Stimulated activated CD4-positive, alpha-beta T cell treated with anti-CD3 and anti-CD28 coated beads, Interleukin-4, amount 100 ng/mL, for 4 hours (primary cell): Measurements from ENCODE around the gene FCGR1A.
A peak's percentile ranks its signal among the peaks of the same experiment; 100 is the strongest.
"Not testable (repeated sequence)": the region's sequence is repeated elsewhere in the genome, so short reads cannot be mapped to it uniquely, and the experiment has no call there.

Source experiments
- DNase-seq, 2 experiments: peaks; one replicate each; pipeline ENCODE4 v3.0.0-alpha.2; 2020

Gene FCGR1A

GRCh38 chr1:149782600-149782999 is at the start of gene FCGR1A:
TSS of gene FCGR1A (plus strand) at chr1:149782694. CDS start at chr1:149782744, 50 bp downstream.
- DNase-seq: not testable (repeated sequence)

GRCh38 chr1:149732781-149733180 is 49.7 kb upstream of the FCGR1A start:
- not testable (repeated sequence) for DNase-seq

GRCh38 chr1:149734692-149735091 is 47.8 kb upstream of the FCGR1A start:
- DNase-seq: not testable (repeated sequence)

- peak; percentile 21 to 46 for DNase-seq
These were observed 42.3 kb upstream of the FCGR1A start for GRCh38 chr1:149740148-149740581.

- DNase-seq: not testable (repeated sequence)
These were observed 41.8 kb upstream of the FCGR1A start for GRCh38 chr1:149740590-149741230.

GRCh38 chr1:149741914-149742313 is 40.6 kb upstream of the FCGR1A start:
- DNase-seq: not testable (repeated sequence)

GRCh38 chr1:149746463-149747356 is 35.8 kb upstream of the FCGR1A start:
- not testable (repeated sequence) for DNase-seq

- not testable (repeated sequence) for DNase-seq
These were observed 34.9 kb upstream of the FCGR1A start for GRCh38 chr1:149747359-149748143.

GRCh38 chr1:149748144-149748500 is 34.4 kb upstream of the FCGR1A start:
- not testable (repeated sequence) for DNase-seq

- not testable (repeated sequence) for DNase-seq
These were observed 31.9 kb upstream of the FCGR1A start for GRCh38 chr1:149750562-149750961.

GRCh38 chr1:149752186-149752585 is 30.3 kb upstream of the FCGR1A start:
- not testable (repeated sequence) for DNase-seq

- DNase-seq: not testable (repeated sequence)
These were observed 29.0 kb upstream of the FCGR1A start for GRCh38 chr1:149753466-149753865.

GRCh38 chr1:149755294-149755693 is 27.2 kb upstream of the FCGR1A start:
- DNase-seq: not testable (repeated sequence)

- not testable (repeated sequence) for DNase-seq
These were observed 20.2 kb upstream of the FCGR1A start for GRCh38 chr1:149762294-149762693.

GRCh38 chr1:149764087-149764800 is 18.2 kb upstream of the FCGR1A start:
- not testable (repeated sequence) for DNase-seq

GRCh38 chr1:149766241-149766640 is 16.3 kb upstream of the FCGR1A start:
- not testable (repeated sequence) for DNase-seq

- DNase-seq: not testable (repeated sequence)
These were observed 13.3 kb upstream of the FCGR1A start for GRCh38 chr1:149769216-149769615.

- not testable (repeated sequence) for DNase-seq
These were observed 11.8 kb upstream of the FCGR1A start for GRCh38 chr1:149770661-149771060.

GRCh38 chr1:149771653-149772425 is 10.7 kb upstream of the FCGR1A start:
- DNase-seq: not testable (repeated sequence)

GRCh38 chr1:149775510-149776147 is 6.9 kb upstream of the FCGR1A start:
- not testable (repeated sequence) for DNase-seq

GRCh38 chr1:149777084-149777483 is 5.4 kb upstream of the FCGR1A start:
- DNase-seq: not testable (repeated sequence)
